ENCODE data around the gene MYO7B.

- TF ChIP-seq CTCF (IDR thresholded peaks at IDR 0.05) (no peak), POLR2A (IDR thresholded peaks at IDR 0.05) (no peak)
Measured at GRCh38 chr2:127622561-127623387, 87.3 kb downstream of the MYO7B start.

Data from Peyer's patch (tissue), 4 donors.